GM12872 (cell line): ENCODE results near the gene TWSG1.

Experiments used
- TF ChIP-seq, protein P1 (sequence below): IDR thresholded peaks from 3 replicates; pipeline ENCODE4 v1.5.1; 2011; ENCODE audit warnings: low read depth, mild to moderate bottlenecking, low read length, moderate library complexity; ENCODE audit not compliant: insufficient read depth

TWSG1 gene

GRCh38 chr18:9323750-9324445 is 10.7 kb upstream of the TWSG1 start:
- TF ChIP-seq, protein P1, sequence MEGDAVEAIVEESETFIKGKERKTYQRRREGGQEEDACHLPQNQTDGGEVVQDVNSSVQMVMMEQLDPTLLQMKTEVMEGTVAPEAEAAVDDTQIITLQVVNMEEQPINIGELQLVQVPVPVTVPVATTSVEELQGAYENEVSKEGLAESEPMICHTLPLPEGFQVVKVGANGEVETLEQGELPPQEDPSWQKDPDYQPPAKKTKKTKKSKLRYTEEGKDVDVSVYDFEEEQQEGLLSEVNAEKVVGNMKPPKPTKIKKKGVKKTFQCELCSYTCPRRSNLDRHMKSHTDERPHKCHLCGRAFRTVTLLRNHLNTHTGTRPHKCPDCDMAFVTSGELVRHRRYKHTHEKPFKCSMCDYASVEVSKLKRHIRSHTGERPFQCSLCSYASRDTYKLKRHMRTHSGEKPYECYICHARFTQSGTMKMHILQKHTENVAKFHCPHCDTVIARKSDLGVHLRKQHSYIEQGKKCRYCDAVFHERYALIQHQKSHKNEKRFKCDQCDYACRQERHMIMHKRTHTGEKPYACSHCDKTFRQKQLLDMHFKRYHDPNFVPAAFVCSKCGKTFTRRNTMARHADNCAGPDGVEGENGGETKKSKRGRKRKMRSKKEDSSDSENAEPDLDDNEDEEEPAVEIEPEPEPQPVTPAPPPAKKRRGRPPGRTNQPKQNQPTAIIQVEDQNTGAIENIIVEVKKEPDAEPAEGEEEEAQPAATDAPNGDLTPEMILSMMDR = no peak

- TF ChIP-seq, protein P1 = no peak
Measured at GRCh38 chr18:9325716-9326115, 8.9 kb upstream of the TWSG1 start.

DNA sequence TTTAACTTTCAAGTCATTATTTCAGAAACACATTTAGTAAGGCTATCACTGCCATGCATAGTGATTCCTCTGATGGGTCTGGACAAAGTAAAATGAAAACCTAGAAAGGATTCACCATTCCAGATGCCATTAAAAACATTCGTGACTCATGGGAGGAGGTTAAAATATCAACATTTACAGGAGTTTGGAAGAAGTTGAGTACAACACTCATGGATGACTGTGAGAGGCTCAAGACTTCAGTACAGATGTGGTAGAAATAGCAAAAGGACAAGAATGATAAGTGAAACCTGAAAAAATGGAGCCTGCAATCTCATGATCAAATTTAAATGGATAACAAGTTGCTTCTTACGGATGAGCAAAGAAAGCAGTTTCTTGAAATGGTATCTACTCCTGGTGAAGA is 5.8 kb upstream of the TWSG1 start:
- TF ChIP-seq, protein P1 = no peak

GRCh38 chr18:9329471-9329870 is 5.1 kb upstream of the TWSG1 start:
- TF ChIP-seq, protein P1 = no peak

DNA sequence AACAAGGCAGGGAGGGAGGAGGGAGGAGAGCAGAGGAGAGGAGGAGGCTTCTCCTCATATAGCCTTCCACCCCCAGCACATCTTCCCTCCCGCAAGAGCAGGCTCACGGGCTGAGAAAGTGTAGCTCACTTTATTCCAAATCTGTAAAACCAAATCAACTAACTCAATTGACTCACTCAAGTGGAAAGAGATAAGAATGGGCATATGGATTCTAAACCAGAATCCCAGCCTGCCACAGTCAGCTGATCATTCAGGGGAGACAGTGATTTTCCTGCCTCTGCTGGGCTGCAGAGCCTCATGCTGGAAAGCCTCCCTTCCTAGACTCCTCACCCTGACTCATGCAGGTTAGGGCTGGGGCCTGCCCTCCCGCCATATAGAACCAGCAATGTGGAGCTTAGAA is 4.2 kb upstream of the TWSG1 start:
- TF ChIP-seq, protein P1 = no peak

DNA sequence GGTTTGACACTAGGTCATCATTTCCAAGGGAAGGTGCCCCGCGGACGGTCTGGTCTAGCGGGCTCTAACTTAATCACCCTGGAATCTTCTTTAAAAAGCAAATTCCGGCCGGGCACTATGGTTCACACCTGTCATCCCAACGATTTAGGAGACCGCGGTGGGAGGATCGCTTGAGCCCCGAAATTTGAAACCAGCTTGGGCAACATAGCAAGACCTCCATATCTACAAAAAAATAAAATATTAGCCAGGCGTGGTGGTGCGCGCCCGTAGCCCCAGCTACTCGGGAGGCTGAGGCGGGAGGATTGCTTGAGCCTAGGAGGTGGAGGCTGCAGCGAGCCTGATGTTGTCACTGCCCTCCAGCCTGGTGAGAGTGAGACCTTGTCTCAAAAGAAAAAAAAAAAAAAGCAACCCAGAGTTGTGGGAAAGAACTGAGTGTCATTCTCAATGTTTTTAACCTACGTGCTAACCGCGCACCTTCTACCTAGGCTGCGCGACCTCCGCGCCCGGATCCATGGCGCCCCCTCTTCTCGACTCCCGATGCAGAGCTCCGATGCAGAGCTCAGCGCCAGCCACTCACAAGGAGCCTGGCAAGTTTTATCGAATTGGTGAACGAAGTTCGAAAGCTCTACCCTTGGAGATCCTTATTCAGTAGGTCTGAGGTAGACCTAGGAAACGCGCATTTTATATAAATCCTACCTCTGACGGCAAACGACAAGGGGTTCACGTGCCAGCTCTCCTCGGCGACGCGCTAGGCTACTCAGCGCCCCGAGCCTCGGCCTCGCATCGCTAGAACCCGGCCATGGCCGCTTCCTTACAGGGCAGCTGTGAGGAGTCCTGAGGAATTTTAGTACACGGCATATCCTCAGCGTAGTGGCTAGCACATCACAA is 888 bp upstream of the TWSG1 start:
- TF ChIP-seq, protein P1 = no peak

DNA sequence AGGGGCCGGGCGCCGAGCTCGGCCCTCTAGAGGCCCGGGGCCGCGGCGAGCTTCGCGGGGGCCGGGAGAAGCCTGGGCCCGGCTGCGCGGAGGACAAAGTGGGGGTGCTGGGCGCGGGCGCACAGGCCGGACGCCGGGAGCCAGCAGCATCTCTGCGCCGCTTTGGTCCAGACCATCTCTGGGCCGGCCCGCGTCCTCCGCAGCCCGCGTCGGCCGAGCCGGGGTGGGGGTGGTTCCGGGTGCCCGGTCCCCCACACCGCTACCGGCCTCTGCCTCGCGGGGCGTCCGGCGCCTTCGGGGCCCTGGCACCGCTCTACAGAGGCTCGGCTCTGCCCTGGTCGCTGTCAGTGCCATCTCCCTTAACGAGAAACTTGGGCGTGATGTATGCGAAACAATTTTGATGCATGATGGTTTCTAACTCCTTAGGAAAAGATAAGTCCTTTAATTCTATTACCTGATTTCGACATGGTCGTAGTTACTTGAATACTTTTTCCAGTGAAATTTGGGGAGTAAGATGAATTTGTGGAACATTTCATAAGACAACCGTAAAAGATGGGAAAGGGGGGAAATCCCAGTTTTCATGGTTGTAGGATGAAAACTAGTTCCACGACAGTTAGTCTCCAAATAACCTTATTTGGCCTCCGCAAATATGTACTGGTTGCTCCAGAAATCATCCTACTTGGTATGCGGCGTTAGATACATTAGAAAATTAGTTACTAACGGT is 562 bp downstream of the TWSG1 start:
- TF ChIP-seq, protein P1 = no peak
